GM23338 (cell line): Measurements from ENCODE around the gene ZC3H6. TPM values are rescaled to one million over a fixed set of nuclear protein-coding genes. Genes with fewer than 3 reads are reported as not detected.

Experiments used
- ATAC-seq: fragments of 200-7000 bp; cut with Tn5 transposase; 3 replicates; pipeline ENCODE4 v1.9.1; 2020
- DNase-seq: peaks from one replicate; pipeline ENCODE4 v3.0.0-alpha.2; 2015; ENCODE audit warnings: low spot score
- H2AFZ ChIP-seq: fragments of 200-600 bp; sonication (generic); 2 replicates; pipeline ENCODE4 v1.8.0; 2016; ENCODE audit warnings: antibody characterized with exemption, mild to moderate bottlenecking, moderate library complexity
- H3F3A ChIP-seq: fragments of 200-600 bp; sonication (generic); replicated peaks from 2 replicates; pipeline ENCODE4 v1.8.0; 2017; ENCODE audit warnings: antibody characterized with exemption, mixed run types, low read depth
- H3K27ac ChIP-seq: fragments of 200-600 bp; sonication (generic); 2 replicates; pipeline ENCODE4 v1.6.1; 2016; ENCODE audit warnings: low read depth
- H3K27me3 ChIP-seq: fragments of 200-600 bp; sonication (generic); 2 replicates; pipeline ENCODE4 v1.8.0; 2016; ENCODE audit warnings: mild to moderate bottlenecking, mixed run types, moderate library complexity; ENCODE audit not compliant: insufficient read depth
- H3K36me3 ChIP-seq: fragments of 200-600 bp; sonication (generic); 2 replicates; pipeline ENCODE4 v1.8.0; 2016; ENCODE audit warnings: mild to moderate bottlenecking; ENCODE audit not compliant: insufficient read depth
- H3K4me1 ChIP-seq: fragments of 200-600 bp; sonication (generic); 2 replicates; pipeline ENCODE4 v1.8.0; 2016; ENCODE audit warnings: mild to moderate bottlenecking, moderate library complexity; ENCODE audit not compliant: insufficient read depth
- H3K4me2 ChIP-seq: fragments of 200-600 bp; sonication (generic); 2 replicates; pipeline ENCODE4 v1.7.1; 2017; ENCODE audit warnings: mixed run types
- H3K4me3 ChIP-seq: fragments of 200-600 bp; sonication (generic); 2 replicates; pipeline ENCODE4 v1.6.1; 2016; ENCODE audit warnings: mixed run types
- H3K79me2 ChIP-seq: fragments of 200-600 bp; sonication (generic); replicated peaks from 2 replicates; pipeline ENCODE4 v1.8.0; 2017; ENCODE audit warnings: mild to moderate bottlenecking; ENCODE audit not compliant: insufficient read depth
- H3K9me2 ChIP-seq: fragments of 200-600 bp; sonication (generic); 2 replicates; pipeline ENCODE4 v1.8.0; 2017; ENCODE audit not compliant: insufficient read depth
- H4K20me1 ChIP-seq: fragments of 200-600 bp; sonication (generic); replicated peaks from 2 replicates; pipeline ENCODE4 v1.8.0; 2017; ENCODE audit warnings: mild to moderate bottlenecking; ENCODE audit not compliant: insufficient read depth
- H3K27ac Mint-ChIP-seq: 2 replicates; pipeline ENCODE4 v1.8.0; 2020; ENCODE audit warnings: inconsistent platforms, mild to moderate bottlenecking, moderate library complexity, mixed read lengths
- H3K27me3 Mint-ChIP-seq: 3 replicates; pipeline ENCODE4 v1.8.0; 2022; ENCODE audit warnings: low read depth, mild to moderate bottlenecking, moderate library complexity, mixed read lengths, inconsistent platforms; ENCODE audit not compliant: insufficient read depth, poor library complexity
- H3K36me3 Mint-ChIP-seq: 3 replicates; pipeline ENCODE4 v1.8.0; 2021; ENCODE audit warnings: low read depth, mild to moderate bottlenecking, inconsistent platforms, moderate library complexity, mixed read lengths
- H3K4me1 Mint-ChIP-seq: 3 replicates; pipeline ENCODE4 v1.8.0; 2020; ENCODE audit warnings: mild to moderate bottlenecking, inconsistent platforms, mixed read lengths
- H3K4me3 Mint-ChIP-seq: 3 replicates; pipeline ENCODE4 v1.8.0; 2021; ENCODE audit warnings: moderate library complexity, mild to moderate bottlenecking, inconsistent platforms, mixed read lengths
- H3K9me3 Mint-ChIP-seq: 3 replicates; pipeline ENCODE4 v1.8.0; 2020; ENCODE audit warnings: moderate library complexity, mild to moderate bottlenecking, inconsistent platforms, mixed read lengths
- CREB1 ChIP-seq: fragments of 250-450 bp; sonication (Bioruptor Pico); IDR thresholded peaks from 2 replicates; pipeline ENCODE4 v1.5.0; 2020; ENCODE audit warnings: low read depth, mild to moderate bottlenecking, moderate library complexity
- EZH2 ChIP-seq: fragments of 200-600 bp; sonication (generic); IDR thresholded peaks from one replicate; pipeline ENCODE4 v1.8.0; 2017; ENCODE audit warnings: antibody characterized with exemption, mild to moderate bottlenecking, low read depth; ENCODE audit not compliant: unreplicated experiment
- EZH2phosphoT487 ChIP-seq: fragments of 200-600 bp; sonication (generic); IDR thresholded peaks from one replicate; pipeline ENCODE4 v1.8.1; 2018; ENCODE audit warnings: antibody characterized with exemption; ENCODE audit not compliant: unreplicated experiment
- JUNB ChIP-seq: IDR thresholded peaks from one replicate; pipeline ENCODE4 v1.6.1; 2016; ENCODE audit warnings: antibody characterized with exemption; ENCODE audit not compliant: unreplicated experiment
- NANOG ChIP-seq: IDR thresholded peaks from 2 replicates; pipeline ENCODE4 v1.6.1; 2016; ENCODE audit warnings: antibody characterized with exemption, borderline replicate concordance
- POLR2AphosphoS5 ChIP-seq: IDR thresholded peaks from 2 replicates; pipeline ENCODE4 v1.6.1; 2016; ENCODE audit warnings: antibody characterized with exemption, low read depth
- STAT1 ChIP-seq: IDR thresholded peaks from one replicate; pipeline ENCODE4 v1.6.1; 2016; ENCODE audit warnings: antibody characterized with exemption; ENCODE audit not compliant: unreplicated experiment
- ZNF114 ChIP-seq: fragments of 250-450 bp; sonication (Bioruptor Pico); IDR thresholded peaks from 2 replicates; pipeline ENCODE4 v1.5.0; 2020; ENCODE audit warnings: mild to moderate bottlenecking, moderate library complexity
- ZNF331 ChIP-seq: fragments of 250-450 bp; sonication (Bioruptor Pico); IDR thresholded peaks from 2 replicates; pipeline ENCODE4 v1.5.0; 2020; ENCODE audit warnings: low read depth, mild to moderate bottlenecking, moderate library complexity
- polyA plus RNA-seq: library from polyadenylated mRNA; unstranded; fragments of >200 nt; fragmentation: Nextera tagmentation; extraction: Ambion mirVana; gene quantifications from 2 replicates; pipeline ENCODE4 v1.2.1, GENCODE V29; 2016
- total RNA-seq: library from RNA; depleted of rRNA; stranded (reverse); fragments of >200 nt; shearing (Covaris generic); gene quantifications from 2 replicates; pipeline ENCODE4 v1.2.3, GENCODE V29; 2014
- TF ChIP-seq, protein P1 (sequence below): IDR thresholded peaks from one replicate; pipeline ENCODE4 v1.6.1; 2018; ENCODE audit warnings: antibody characterized with exemption; ENCODE audit not compliant: unreplicated experiment
- TF ChIP-seq, protein P2 (sequence below): IDR thresholded peaks from 2 replicates; pipeline ENCODE4 v1.6.1; 2016; ENCODE audit warnings: antibody characterized with exemption
- TF ChIP-seq, protein P3 (sequence below): fragments of 250-450 bp; sonication (Bioruptor Pico); IDR thresholded peaks from 2 replicates; pipeline ENCODE4 v1.5.0; 2020; ENCODE audit warnings: mild to moderate bottlenecking, moderate library complexity
- TF ChIP-seq, protein P4 (sequence below), 2 experiments: fragments of 200-600 bp in 1 of 2; sonication (generic) in 1 of 2; conservative IDR thresholded peaks; 2 replicates each; pipeline versions ENCODE4 v1.5.1 to v1.6.1; 2016 to 2017; ENCODE audit warnings: antibody characterized with exemption in 2 of 2, low read depth in 2 of 2, mild to moderate bottlenecking in 2 of 2, moderate library complexity in 1 of 2

Gene ZC3H6
- total and polyA plus RNA-seq, 2 experiments from 2014 or later: 4.9 to 8.0 TPM

DNA sequence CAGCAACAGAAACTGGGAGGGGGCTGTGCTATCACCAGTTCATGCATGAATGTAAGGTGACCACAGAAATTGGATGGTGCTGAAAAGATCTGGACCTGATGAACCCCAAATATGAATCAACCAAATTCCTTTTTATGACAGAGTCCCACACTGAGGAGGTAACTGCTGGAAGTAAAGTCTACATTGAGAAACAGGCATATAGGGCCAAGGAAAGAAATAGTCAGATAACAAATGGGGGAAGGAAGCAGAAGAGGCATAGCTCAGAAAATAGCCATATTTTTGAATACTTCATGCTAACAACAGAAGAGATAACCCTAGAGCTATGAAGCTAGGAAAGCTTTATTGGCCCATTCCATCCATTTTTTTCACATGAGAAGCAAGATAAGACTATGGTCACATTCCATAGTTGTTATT lies 25.8 kb downstream of the ZC3H6 start:
- DNase-seq: no peak
- ATAC-seq: no peak
- no peak for TF ChIP-seq POLR2AphosphoS5
- TF ChIP-seq EZH2: no peak
- TF ChIP-seq, protein P1, sequence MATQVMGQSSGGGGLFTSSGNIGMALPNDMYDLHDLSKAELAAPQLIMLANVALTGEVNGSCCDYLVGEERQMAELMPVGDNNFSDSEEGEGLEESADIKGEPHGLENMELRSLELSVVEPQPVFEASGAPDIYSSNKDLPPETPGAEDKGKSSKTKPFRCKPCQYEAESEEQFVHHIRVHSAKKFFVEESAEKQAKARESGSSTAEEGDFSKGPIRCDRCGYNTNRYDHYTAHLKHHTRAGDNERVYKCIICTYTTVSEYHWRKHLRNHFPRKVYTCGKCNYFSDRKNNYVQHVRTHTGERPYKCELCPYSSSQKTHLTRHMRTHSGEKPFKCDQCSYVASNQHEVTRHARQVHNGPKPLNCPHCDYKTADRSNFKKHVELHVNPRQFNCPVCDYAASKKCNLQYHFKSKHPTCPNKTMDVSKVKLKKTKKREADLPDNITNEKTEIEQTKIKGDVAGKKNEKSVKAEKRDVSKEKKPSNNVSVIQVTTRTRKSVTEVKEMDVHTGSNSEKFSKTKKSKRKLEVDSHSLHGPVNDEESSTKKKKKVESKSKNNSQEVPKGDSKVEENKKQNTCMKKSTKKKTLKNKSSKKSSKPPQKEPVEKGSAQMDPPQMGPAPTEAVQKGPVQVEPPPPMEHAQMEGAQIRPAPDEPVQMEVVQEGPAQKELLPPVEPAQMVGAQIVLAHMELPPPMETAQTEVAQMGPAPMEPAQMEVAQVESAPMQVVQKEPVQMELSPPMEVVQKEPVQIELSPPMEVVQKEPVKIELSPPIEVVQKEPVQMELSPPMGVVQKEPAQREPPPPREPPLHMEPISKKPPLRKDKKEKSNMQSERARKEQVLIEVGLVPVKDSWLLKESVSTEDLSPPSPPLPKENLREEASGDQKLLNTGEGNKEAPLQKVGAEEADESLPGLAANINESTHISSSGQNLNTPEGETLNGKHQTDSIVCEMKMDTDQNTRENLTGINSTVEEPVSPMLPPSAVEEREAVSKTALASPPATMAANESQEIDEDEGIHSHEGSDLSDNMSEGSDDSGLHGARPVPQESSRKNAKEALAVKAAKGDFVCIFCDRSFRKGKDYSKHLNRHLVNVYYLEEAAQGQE: no peak
- TF ChIP-seq NANOG: no peak
- TF ChIP-seq STAT1: no peak
- TF ChIP-seq, protein P2, sequence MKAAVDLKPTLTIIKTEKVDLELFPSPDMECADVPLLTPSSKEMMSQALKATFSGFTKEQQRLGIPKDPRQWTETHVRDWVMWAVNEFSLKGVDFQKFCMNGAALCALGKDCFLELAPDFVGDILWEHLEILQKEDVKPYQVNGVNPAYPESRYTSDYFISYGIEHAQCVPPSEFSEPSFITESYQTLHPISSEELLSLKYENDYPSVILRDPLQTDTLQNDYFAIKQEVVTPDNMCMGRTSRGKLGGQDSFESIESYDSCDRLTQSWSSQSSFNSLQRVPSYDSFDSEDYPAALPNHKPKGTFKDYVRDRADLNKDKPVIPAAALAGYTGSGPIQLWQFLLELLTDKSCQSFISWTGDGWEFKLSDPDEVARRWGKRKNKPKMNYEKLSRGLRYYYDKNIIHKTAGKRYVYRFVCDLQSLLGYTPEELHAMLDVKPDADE: no peak
- no peak for TF ChIP-seq JUNB
- no peak for TF ChIP-seq ZNF331 (CRISPR knock-in tag)
- TF ChIP-seq EZH2phosphoT487: no peak
- TF ChIP-seq ZNF114 (CRISPR knock-in tag): no peak
- no peak for TF ChIP-seq CREB1 (CRISPR knock-in tag)
- TF ChIP-seq, protein P3, sequence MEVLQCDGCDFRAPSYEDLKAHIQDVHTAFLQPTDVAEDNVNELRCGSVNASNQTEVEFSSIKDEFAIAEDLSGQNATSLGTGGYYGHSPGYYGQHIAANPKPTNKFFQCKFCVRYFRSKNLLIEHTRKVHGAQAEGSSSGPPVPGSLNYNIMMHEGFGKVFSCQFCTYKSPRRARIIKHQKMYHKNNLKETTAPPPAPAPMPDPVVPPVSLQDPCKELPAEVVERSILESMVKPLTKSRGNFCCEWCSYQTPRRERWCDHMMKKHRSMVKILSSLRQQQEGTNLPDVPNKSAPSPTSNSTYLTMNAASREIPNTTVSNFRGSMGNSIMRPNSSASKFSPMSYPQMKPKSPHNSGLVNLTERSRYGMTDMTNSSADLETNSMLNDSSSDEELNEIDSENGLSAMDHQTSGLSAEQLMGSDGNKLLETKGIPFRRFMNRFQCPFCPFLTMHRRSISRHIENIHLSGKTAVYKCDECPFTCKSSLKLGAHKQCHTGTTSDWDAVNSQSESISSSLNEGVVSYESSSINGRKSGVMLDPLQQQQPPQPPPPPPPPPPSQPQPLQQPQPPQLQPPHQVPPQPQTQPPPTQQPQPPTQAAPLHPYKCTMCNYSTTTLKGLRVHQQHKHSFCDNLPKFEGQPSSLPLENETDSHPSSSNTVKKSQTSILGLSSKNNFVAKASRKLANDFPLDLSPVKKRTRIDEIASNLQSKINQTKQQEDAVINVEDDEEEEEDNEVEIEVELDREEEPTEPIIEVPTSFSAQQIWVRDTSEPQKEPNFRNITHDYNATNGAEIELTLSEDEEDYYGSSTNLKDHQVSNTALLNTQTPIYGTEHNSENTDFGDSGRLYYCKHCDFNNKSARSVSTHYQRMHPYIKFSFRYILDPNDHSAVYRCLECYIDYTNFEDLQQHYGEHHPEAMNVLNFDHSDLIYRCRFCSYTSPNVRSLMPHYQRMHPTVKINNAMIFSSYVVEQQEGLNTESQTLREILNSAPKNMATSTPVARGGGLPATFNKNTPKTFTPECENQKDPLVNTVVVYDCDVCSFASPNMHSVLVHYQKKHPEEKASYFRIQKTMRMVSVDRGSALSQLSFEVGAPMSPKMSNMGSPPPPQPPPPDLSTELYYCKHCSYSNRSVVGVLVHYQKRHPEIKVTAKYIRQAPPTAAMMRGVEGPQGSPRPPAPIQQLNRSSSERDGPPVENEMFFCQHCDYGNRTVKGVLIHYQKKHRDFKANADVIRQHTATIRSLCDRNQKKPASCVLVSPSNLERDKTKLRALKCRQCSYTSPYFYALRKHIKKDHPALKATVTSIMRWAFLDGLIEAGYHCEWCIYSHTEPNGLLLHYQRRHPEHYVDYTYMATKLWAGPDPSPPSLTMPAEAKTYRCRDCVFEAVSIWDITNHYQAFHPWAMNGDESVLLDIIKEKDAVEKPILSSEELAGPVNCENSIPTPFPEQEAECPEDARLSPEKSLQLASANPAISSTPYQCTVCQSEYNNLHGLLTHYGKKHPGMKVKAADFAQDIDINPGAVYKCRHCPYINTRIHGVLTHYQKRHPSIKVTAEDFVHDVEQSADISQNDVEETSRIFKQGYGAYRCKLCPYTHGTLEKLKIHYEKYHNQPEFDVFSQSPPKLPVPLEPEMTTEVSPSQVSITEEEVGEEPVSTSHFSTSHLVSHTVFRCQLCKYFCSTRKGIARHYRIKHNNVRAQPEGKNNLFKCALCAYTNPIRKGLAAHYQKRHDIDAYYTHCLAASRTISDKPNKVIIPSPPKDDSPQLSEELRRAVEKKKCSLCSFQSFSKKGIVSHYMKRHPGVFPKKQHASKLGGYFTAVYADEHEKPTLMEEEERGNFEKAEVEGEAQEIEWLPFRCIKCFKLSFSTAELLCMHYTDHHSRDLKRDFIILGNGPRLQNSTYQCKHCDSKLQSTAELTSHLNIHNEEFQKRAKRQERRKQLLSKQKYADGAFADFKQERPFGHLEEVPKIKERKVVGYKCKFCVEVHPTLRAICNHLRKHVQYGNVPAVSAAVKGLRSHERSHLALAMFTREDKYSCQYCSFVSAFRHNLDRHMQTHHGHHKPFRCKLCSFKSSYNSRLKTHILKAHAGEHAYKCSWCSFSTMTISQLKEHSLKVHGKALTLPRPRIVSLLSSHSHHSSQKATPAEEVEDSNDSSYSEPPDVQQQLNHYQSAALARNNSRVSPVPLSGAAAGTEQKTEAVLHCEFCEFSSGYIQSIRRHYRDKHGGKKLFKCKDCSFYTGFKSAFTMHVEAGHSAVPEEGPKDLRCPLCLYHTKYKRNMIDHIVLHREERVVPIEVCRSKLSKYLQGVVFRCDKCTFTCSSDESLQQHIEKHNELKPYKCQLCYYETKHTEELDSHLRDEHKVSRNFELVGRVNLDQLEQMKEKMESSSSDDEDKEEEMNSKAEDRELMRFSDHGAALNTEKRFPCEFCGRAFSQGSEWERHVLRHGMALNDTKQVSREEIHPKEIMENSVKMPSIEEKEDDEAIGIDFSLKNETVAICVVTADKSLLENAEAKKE (CRISPR knock-in tag): no peak
- TF ChIP-seq, protein P4, sequence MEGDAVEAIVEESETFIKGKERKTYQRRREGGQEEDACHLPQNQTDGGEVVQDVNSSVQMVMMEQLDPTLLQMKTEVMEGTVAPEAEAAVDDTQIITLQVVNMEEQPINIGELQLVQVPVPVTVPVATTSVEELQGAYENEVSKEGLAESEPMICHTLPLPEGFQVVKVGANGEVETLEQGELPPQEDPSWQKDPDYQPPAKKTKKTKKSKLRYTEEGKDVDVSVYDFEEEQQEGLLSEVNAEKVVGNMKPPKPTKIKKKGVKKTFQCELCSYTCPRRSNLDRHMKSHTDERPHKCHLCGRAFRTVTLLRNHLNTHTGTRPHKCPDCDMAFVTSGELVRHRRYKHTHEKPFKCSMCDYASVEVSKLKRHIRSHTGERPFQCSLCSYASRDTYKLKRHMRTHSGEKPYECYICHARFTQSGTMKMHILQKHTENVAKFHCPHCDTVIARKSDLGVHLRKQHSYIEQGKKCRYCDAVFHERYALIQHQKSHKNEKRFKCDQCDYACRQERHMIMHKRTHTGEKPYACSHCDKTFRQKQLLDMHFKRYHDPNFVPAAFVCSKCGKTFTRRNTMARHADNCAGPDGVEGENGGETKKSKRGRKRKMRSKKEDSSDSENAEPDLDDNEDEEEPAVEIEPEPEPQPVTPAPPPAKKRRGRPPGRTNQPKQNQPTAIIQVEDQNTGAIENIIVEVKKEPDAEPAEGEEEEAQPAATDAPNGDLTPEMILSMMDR (conservative IDR thresholded peaks at IDR 0.05; ENCODE audit: low read depth in 2 of 2): no peak

More for the DNA sequence above, 25.8 kb downstream of the ZC3H6 start:
- peaks cover 2% of the 10 kb centered on the region for H3K27me3 Mint-ChIP-seq
- no peaks in the 10 kb centered on the region for H4K20me1 ChIP-seq
- no peaks in the 10 kb centered on the region for H3K4me1 ChIP-seq
- H3K9me3 Mint-ChIP-seq: no peaks in the 10 kb centered on the region
- H3K27ac ChIP-seq: no peak overlapping the region
- no peak overlapping the region for H3K4me3 ChIP-seq
- peaks cover 3% of the 10 kb centered on the region; the same call in 2 of the 3 replicates for H3K4me1 Mint-ChIP-seq
- no peak overlapping the region for H3K27ac Mint-ChIP-seq
- no peak overlapping the region for H2AFZ ChIP-seq
- H3K4me2 ChIP-seq: no peak overlapping the region
- no peaks in the 10 kb centered on the region for H3F3A ChIP-seq
- no peaks in the 10 kb centered on the region for H3K9me2 ChIP-seq
- no peaks in the 10 kb centered on the region for H3K27me3 ChIP-seq
- peaks cover 6% of the 10 kb centered on the region; the same call in 1 of the 3 replicates for H3K36me3 Mint-ChIP-seq
- no peak overlapping the region for H3K4me3 Mint-ChIP-seq
- H3K79me2 ChIP-seq: no peaks in the 10 kb centered on the region
- no peaks in the 10 kb centered on the region for H3K36me3 ChIP-seq
